ENCODE data around the gene TSPAN1. TPM values are rescaled to one million over a fixed set of nuclear protein-coding genes. Genes with fewer than 3 reads are reported as not detected.

The TSPAN1 gene
- total RNA-seq, 2 experiments from 2014 or later, result not detected

GRCh38 chr1:46171871-46172270, 3.0 kb upstream of the TSPAN1 start:
- Mint-ChIP-seq H3K36me3 (no peaks in the 10 kb centered on the region), H3K9me3 (ENCODE audit: low read depth) (no peaks in the 10 kb centered on the region), H3K4me3 (no peak overlapping the region), H3K27ac (no peak overlapping the region), H3K4me1 (peaks cover 9% of the 10 kb centered on the region), H3K27me3 (peaks cover 22% of the 10 kb centered on the region)
- CTCF ChIA-PET, result interaction anchor here (0.8 to 0.9 kb wide), 2 partner anchors 24 to 73 kb away, joined by 3 to 4 read pairs; no protein-coding TSS in a partner anchor
- no peak for DNase-seq
- no peak for ATAC-seq

GRCh38 chr1:46172321-46172720, 2.6 kb upstream of the TSPAN1 start:
- no peak overlapping the region for H3K4me3 Mint-ChIP-seq
- H3K9me3 Mint-ChIP-seq (ENCODE audit: low read depth), result no peaks in the 10 kb centered on the region
- no peak for DNase-seq
- no peak for ATAC-seq
- H3K27me3 Mint-ChIP-seq, result peaks cover 22% of the 10 kb centered on the region
- peaks cover 5% of the 10 kb centered on the region for H3K4me1 Mint-ChIP-seq
- CTCF ChIA-PET, result interaction anchor here (0.8 to 0.9 kb wide), 2 partner anchors 25 to 72 kb away, joined by 3 to 4 read pairs; no protein-coding TSS in a partner anchor
- H3K27ac Mint-ChIP-seq, result no peak overlapping the region
- no peaks in the 10 kb centered on the region for H3K36me3 Mint-ChIP-seq

- DNase-seq (no peak), ATAC-seq (no peak)
- H3K27me3 Mint-ChIP-seq, result peaks cover 13% of the 10 kb centered on the region
- CTCF ChIA-PET, result no interaction called here
- no peak overlapping the region for H3K4me3 Mint-ChIP-seq
- H3K27ac Mint-ChIP-seq, result no peak overlapping the region
- no peaks in the 10 kb centered on the region for H3K36me3 Mint-ChIP-seq
- H3K9me3 Mint-ChIP-seq (ENCODE audit: low read depth), result no peaks in the 10 kb centered on the region
- H3K4me1 Mint-ChIP-seq, result no peaks in the 10 kb centered on the region
Observed at GRCh38 chr1:46173361-46173856, 1.5 kb upstream of the TSPAN1 start.

- Mint-ChIP-seq H3K27ac (no peak overlapping the region), H3K4me1 (no peaks in the 10 kb centered on the region), H3K4me3 (no peak overlapping the region), H3K27me3 (no peaks in the 10 kb centered on the region), H3K36me3 (no peaks in the 10 kb centered on the region), H3K9me3 (ENCODE audit: low read depth) (no peaks in the 10 kb centered on the region)
- DNase-seq (no peak), ATAC-seq (peak; percentile 23)
- CTCF ChIA-PET, result interaction anchor here (0.9 kb wide), 1 partner anchor 141 kb away, joined by 3 read pairs; no protein-coding TSS in a partner anchor
Observed at GRCh38 chr1:46175243-46175642, 356 bp downstream of the TSPAN1 start.

- Mint-ChIP-seq H3K4me3 (no peak within 1 kb of the TSS), H3K27me3 (no peaks in the 10 kb centered on the region), H3K9me3 (ENCODE audit: low read depth) (no peaks in the 10 kb centered on the region), H3K4me1 (no peaks in the 10 kb centered on the region), H3K27ac (no peak within 1 kb of the TSS), H3K36me3 (no peaks in the 10 kb centered on the region)
- ATAC-seq (no peak), DNase-seq (no peak)
- CTCF ChIA-PET, result interaction anchor here (1.6 kb wide), 1 partner anchor 108 kb away, joined by 4 read pairs; no protein-coding TSS in a partner anchor
Observed at GRCh38 chr1:46176211-46176865, 1.5 kb downstream of the TSPAN1 start, which contains the start of gene P3R3URF. Gene P3R3URF (minus strand): TSS chr1:46176488. CDS start chr1:46176471, 17 bp downstream.

- no peak overlapping the region for H3K27ac Mint-ChIP-seq
- ATAC-seq (peak; percentile 81), DNase-seq (peak; percentile 74)
- H3K4me1 Mint-ChIP-seq, result peaks cover 4% of the 10 kb centered on the region
- H3K4me3 Mint-ChIP-seq, result no peak overlapping the region
- H3K9me3 Mint-ChIP-seq (ENCODE audit: low read depth), result no peaks in the 10 kb centered on the region
- H3K27me3 Mint-ChIP-seq, result no peaks in the 10 kb centered on the region
- no peaks in the 10 kb centered on the region for H3K36me3 Mint-ChIP-seq
- CTCF ChIA-PET, result interaction anchor here (1.0 to 2.1 kb wide), 5 partner anchors 12 to 145 kb away, joined by 3 to 10 read pairs (median 7); no protein-coding TSS in a partner anchor
Observed at GRCh38 chr1:46179138-46180081, 4.5 kb downstream of the TSPAN1 start.

GRCh38 chr1:46180082-46180616, 5.3 kb downstream of the TSPAN1 start:
- ATAC-seq, result peak; percentile 12
- no peaks in the 10 kb centered on the region for H3K9me3 Mint-ChIP-seq (ENCODE audit: low read depth)
- no peak overlapping the region for H3K4me3 Mint-ChIP-seq
- H3K4me1 Mint-ChIP-seq, result peaks cover 5% of the 10 kb centered on the region
- DNase-seq, result no peak
- no peak overlapping the region for H3K27ac Mint-ChIP-seq
- H3K27me3 Mint-ChIP-seq, result no peaks in the 10 kb centered on the region
- CTCF ChIA-PET, result interaction anchor here (1.3 to 2.6 kb wide), 6 partner anchors 12 to 146 kb away, joined by 3 to 21 read pairs (median 8); no protein-coding TSS in a partner anchor
- H3K36me3 Mint-ChIP-seq, result no peaks in the 10 kb centered on the region

- ATAC-seq (no peak), DNase-seq (no peak)
- Mint-ChIP-seq H3K9me3 (ENCODE audit: low read depth) (no peaks in the 10 kb centered on the region), H3K4me1 (peaks cover 5% of the 10 kb centered on the region), H3K27me3 (no peaks in the 10 kb centered on the region), H3K36me3 (no peaks in the 10 kb centered on the region), H3K4me3 (no peak overlapping the region), H3K27ac (no peak overlapping the region)
- CTCF ChIA-PET, result interaction anchor here (0.9 to 3.8 kb wide), 11 partner anchors 11 to 147 kb away, joined by 3 to 21 read pairs (median 4); partner anchors contain the start of genes LURAP1 and POMGNT1
Observed at GRCh38 chr1:46181343-46182260, 6.7 kb downstream of the TSPAN1 start.

GRCh38 chr1:46183079-46183847, 8.4 kb downstream of the TSPAN1 start:
- H3K27ac Mint-ChIP-seq, result no peak overlapping the region
- no peaks in the 10 kb centered on the region for H3K9me3 Mint-ChIP-seq (ENCODE audit: low read depth)
- peaks cover 5% of the 10 kb centered on the region for H3K4me1 Mint-ChIP-seq
- CTCF ChIA-PET, result interaction anchor here (0.9 to 3.8 kb wide), 7 partner anchors 16 to 155 kb away, joined by 3 to 16 read pairs (median 4); no protein-coding TSS in a partner anchor
- no peaks in the 10 kb centered on the region for H3K27me3 Mint-ChIP-seq
- DNase-seq, result no peak
- no peak for ATAC-seq
- no peak overlapping the region for H3K4me3 Mint-ChIP-seq
- H3K36me3 Mint-ChIP-seq, result no peaks in the 10 kb centered on the region

GRCh38 chr1:46183926-46184557, 9.2 kb downstream of the TSPAN1 start:
- Mint-ChIP-seq H3K4me1 (peaks cover 5% of the 10 kb centered on the region), H3K27ac (no peak overlapping the region), H3K36me3 (no peaks in the 10 kb centered on the region), H3K4me3 (no peak overlapping the region), H3K9me3 (ENCODE audit: low read depth) (no peaks in the 10 kb centered on the region), H3K27me3 (no peaks in the 10 kb centered on the region)
- CTCF ChIA-PET, result interaction anchor here (1.2 to 3.8 kb wide), 5 partner anchors 17 to 155 kb away, joined by 4 to 16 read pairs (median 4); no protein-coding TSS in a partner anchor
- DNase-seq (no peak), ATAC-seq (peak; percentile 20)

GRCh38 chr1:46184920-46185658, 10.2 kb downstream of the TSPAN1 start:
- Mint-ChIP-seq H3K36me3 (no peaks in the 10 kb centered on the region), H3K9me3 (ENCODE audit: low read depth) (no peaks in the 10 kb centered on the region), H3K4me3 (no peak overlapping the region), H3K27ac (no peak overlapping the region), H3K27me3 (no peaks in the 10 kb centered on the region), H3K4me1 (peaks cover 5% of the 10 kb centered on the region)
- DNase-seq, result no peak
- no peak for ATAC-seq
- CTCF ChIA-PET, result interaction anchor here (1.9 kb wide), 1 partner anchor 18 kb away, joined by 6 read pairs; no protein-coding TSS in a partner anchor
